GM23248 (cell line): Measurements from ENCODE around the gene REPS2. TPM values are rescaled to one million over a fixed set of nuclear protein-coding genes. Genes with fewer than 3 reads are reported as not detected.

Source experiments
- DNase-seq: peaks from one replicate; pipeline ENCODE4 v3.0.0-alpha.2; 2015
- H2AFZ ChIP-seq: fragments of 200-600 bp; sonication (generic); 2 replicates; pipeline ENCODE4 v1.6.1; 2016; ENCODE audit warnings: antibody characterized with exemption
- H3F3A ChIP-seq: fragments of 200-600 bp; sonication (generic); 2 replicates; pipeline ENCODE4 v1.6.1; 2016; ENCODE audit warnings: mild to moderate bottlenecking, antibody characterized with exemption, mixed run types; ENCODE audit not compliant: insufficient read depth
- H3K27ac ChIP-seq: fragments of 200-600 bp; sonication (generic); 2 replicates; pipeline ENCODE4 v1.5.1; 2016; ENCODE audit warnings: mild to moderate bottlenecking
- H3K27me3 ChIP-seq: fragments of 200-600 bp; sonication (generic); replicated peaks from 2 replicates; pipeline ENCODE4 v1.6.1; 2016; ENCODE audit warnings: mild to moderate bottlenecking; ENCODE audit not compliant: insufficient read depth
- H3K36me3 ChIP-seq: fragments of 200-600 bp; sonication (generic); 2 replicates; pipeline ENCODE4 v1.6.1; 2016; ENCODE audit warnings: low read depth, mild to moderate bottlenecking
- H3K4me1 ChIP-seq: fragments of 200-600 bp; sonication (generic); 2 replicates; pipeline ENCODE4 v1.6.1; 2016; ENCODE audit warnings: mild to moderate bottlenecking; ENCODE audit not compliant: insufficient read depth
- H3K4me2 ChIP-seq: fragments of 200-600 bp; sonication (generic); one replicate; pipeline ENCODE4 v1.6.1; 2016; ENCODE audit warnings: mild to moderate bottlenecking; ENCODE audit not compliant: unreplicated experiment
- H3K4me3 ChIP-seq: fragments of 200-600 bp; sonication (generic); 2 replicates; pipeline ENCODE4 v1.5.1; 2016; ENCODE audit warnings: mild to moderate bottlenecking
- H3K79me2 ChIP-seq: fragments of 200-600 bp; sonication (generic); 2 replicates; pipeline ENCODE4 v1.6.1; 2016; ENCODE audit warnings: mild to moderate bottlenecking; ENCODE audit not compliant: insufficient read depth
- H3K9ac ChIP-seq: fragments of 200-600 bp; sonication (generic); 2 replicates; pipeline ENCODE4 v1.6.1; 2016; ENCODE audit warnings: mild to moderate bottlenecking
- H3K9me2 ChIP-seq: fragments of 200-600 bp; sonication (generic); 2 replicates; pipeline ENCODE4 v1.6.1; 2016; ENCODE audit warnings: mixed run types, mild to moderate bottlenecking, moderate library complexity; ENCODE audit not compliant: insufficient read depth
- H3K9me3 ChIP-seq: fragments of 200-600 bp; sonication (generic); one replicate; pipeline ENCODE4 v1.6.1; 2017; ENCODE audit warnings: low read depth
- H4K20me1 ChIP-seq: fragments of 200-600 bp; sonication (generic); 2 replicates; pipeline ENCODE4 v1.6.0; 2016; ENCODE audit not compliant: insufficient read depth
- EZH2 ChIP-seq: fragments of 200-600 bp; sonication (generic); IDR thresholded peaks from 2 replicates; pipeline ENCODE4 v1.6.1; 2018; ENCODE audit warnings: antibody characterized with exemption, mild to moderate bottlenecking; ENCODE audit not compliant: insufficient read depth, poor library complexity, severe bottlenecking
- EZH2phosphoT487 ChIP-seq: fragments of 200-600 bp; sonication (generic); IDR thresholded peaks from 2 replicates; pipeline ENCODE4 v1.6.1; 2018; ENCODE audit warnings: antibody characterized with exemption, moderate library complexity, mild to moderate bottlenecking, low read depth; ENCODE audit not compliant: insufficient read depth
- WGBS, 2 experiments: methylation state at CpG; one replicate each; pipeline ENCODE4 v1.1.6; 2015 to 2017; ENCODE audit warnings: low lambda C conversion rate in 2 of 2, low coverage in 1 of 2; ENCODE audit errors: missing lambda C conversion rate in 2 of 2; 5-methylcytosine and 5-hydroxymethylcytosine counted together
- in situ Hi-C: fragments of 300-500 bp; cut with MboI; formaldehyde crosslinking; loops from 2 replicates; pipeline ENCODE4 v1.15.0; 2020
- polyA plus RNA-seq: library from polyadenylated mRNA; unstranded; fragments of >200 nt; fragmentation: Nextera tagmentation; extraction: Ambion mirVana; gene quantifications from 2 replicates; pipeline ENCODE4 v1.2.1, GENCODE V29; 2016
- total RNA-seq: library from RNA; depleted of rRNA; stranded (reverse); fragments of >200 nt; shearing (Covaris generic); gene quantifications from 2 replicates; pipeline ENCODE4 v1.2.3, GENCODE V29; 2014

REPS2 gene
- total and polyA plus RNA-seq, 2 experiments from 2014 or later, result 0.03 to 0.11 TPM

GRCh38 chrX:16914058-16914457, 32.4 kb upstream of the REPS2 start:
- Histone ChIP-seq H3K27ac (no peak overlapping the region), H3K9me3 (no peaks in the 10 kb centered on the region), H3K4me3 (no peak overlapping the region), H3F3A (no peaks in the 10 kb centered on the region), H4K20me1 (no peaks in the 10 kb centered on the region), H2AFZ (no peak overlapping the region), H3K79me2 (no peaks in the 10 kb centered on the region), H3K9ac (no peak overlapping the region), H3K4me1 (no peaks in the 10 kb centered on the region), H3K36me3 (no peaks in the 10 kb centered on the region), H3K27me3 (no peaks in the 10 kb centered on the region), H3K9me2 (no peaks in the 10 kb centered on the region), H3K4me2 (no peak overlapping the region)
- TF ChIP-seq EZH2phosphoT487 (no peak), EZH2 (no peak)
- peak; percentile 34 for DNase-seq
- 0 to 14% methylated on average over 3 of the region's 3 CpGs for WGBS, 2 experiments
- in situ Hi-C loops, result no loop called here

- H3K36me3 ChIP-seq, result no peaks in the 10 kb centered on the region
- H3K4me1 ChIP-seq, result no peaks in the 10 kb centered on the region
- no peak overlapping the region for H3K27ac ChIP-seq
- H3K79me2 ChIP-seq, result no peaks in the 10 kb centered on the region
- no peak overlapping the region for H3K4me2 ChIP-seq
- in situ Hi-C loops, result no loop called here
- H3K4me3 ChIP-seq, result no peak overlapping the region
- no peak overlapping the region for H3K9ac ChIP-seq
- H2AFZ ChIP-seq, result no peak overlapping the region
- H3K9me3 ChIP-seq, result no peaks in the 10 kb centered on the region
- WGBS, 2 experiments, result 63 to 78% methylated on average over 1 to 5 of the region's 5 CpGs
- DNase-seq, result no peak
- no peak for TF ChIP-seq EZH2
- TF ChIP-seq EZH2phosphoT487, result no peak
- H3K9me2 ChIP-seq, result no peaks in the 10 kb centered on the region
- no peaks in the 10 kb centered on the region for H4K20me1 ChIP-seq
- no peaks in the 10 kb centered on the region for H3F3A ChIP-seq
- no peaks in the 10 kb centered on the region for H3K27me3 ChIP-seq
These were observed 29.9 kb upstream of the REPS2 start for GRCh38 chrX:16916561-16916960.

DNA sequence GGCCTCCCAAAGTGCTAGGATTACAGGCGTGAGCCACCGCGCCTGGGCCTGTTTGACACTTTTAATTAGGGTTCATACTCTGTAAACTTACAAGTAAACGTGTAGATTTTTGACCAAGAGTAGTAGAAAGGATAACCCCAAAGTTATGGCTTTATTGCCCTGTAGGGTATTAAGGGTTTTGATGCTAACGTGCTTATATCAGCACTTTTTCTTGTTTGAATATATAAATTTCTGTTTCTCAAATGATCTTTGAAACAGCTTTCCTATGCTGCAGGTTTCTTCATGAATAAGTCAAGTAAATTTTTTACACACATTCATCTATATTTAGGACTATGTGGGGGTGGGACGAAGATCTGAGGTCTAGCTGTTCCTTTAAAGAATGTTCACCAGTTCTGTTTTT, 29.3 kb upstream of the REPS2 start:
- Histone ChIP-seq H3F3A (no peaks in the 10 kb centered on the region), H3K9ac (no peak overlapping the region), H3K9me3 (no peaks in the 10 kb centered on the region), H3K27me3 (no peaks in the 10 kb centered on the region), H3K36me3 (no peaks in the 10 kb centered on the region), H3K4me1 (no peaks in the 10 kb centered on the region), H3K4me2 (no peak overlapping the region), H4K20me1 (no peaks in the 10 kb centered on the region), H3K27ac (no peak overlapping the region), H2AFZ (no peak overlapping the region), H3K9me2 (no peaks in the 10 kb centered on the region), H3K4me3 (no peak overlapping the region), H3K79me2 (no peaks in the 10 kb centered on the region)
- TF ChIP-seq EZH2 (no peak), EZH2phosphoT487 (no peak)
- WGBS, 2 experiments, result 79 to 81% methylated on average over 6 of the region's 6 CpGs
- in situ Hi-C loops, result no loop called here
- no peak for DNase-seq

DNA sequence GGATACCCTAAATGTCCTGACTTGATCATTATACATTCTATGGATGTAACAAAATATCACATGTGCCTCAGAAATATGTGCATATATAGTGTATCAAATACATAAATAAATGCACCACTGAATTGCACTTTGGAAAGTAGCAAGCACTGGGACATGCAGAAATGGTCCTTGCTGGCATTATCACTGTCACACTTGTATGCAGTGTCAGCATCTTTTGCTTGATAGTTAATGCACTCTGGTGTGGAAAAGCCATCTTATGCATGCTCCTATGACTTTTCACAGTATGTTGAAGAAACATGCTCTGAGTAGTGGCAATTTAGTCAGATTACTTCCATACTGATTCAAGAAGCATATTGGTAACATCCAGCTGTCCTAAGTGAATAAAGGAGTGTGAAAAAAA, 27.5 kb upstream of the REPS2 start:
- H3K36me3 ChIP-seq, result no peaks in the 10 kb centered on the region
- no peaks in the 10 kb centered on the region for H3K4me1 ChIP-seq
- in situ Hi-C loops, result no loop called here
- no peak for DNase-seq
- no peak overlapping the region for H3K27ac ChIP-seq
- H3K27me3 ChIP-seq, result no peaks in the 10 kb centered on the region
- no peaks in the 10 kb centered on the region for H3K79me2 ChIP-seq
- no peaks in the 10 kb centered on the region for H4K20me1 ChIP-seq
- no peaks in the 10 kb centered on the region for H3F3A ChIP-seq
- TF ChIP-seq EZH2 (no peak), EZH2phosphoT487 (no peak)
- no peak overlapping the region for H3K4me2 ChIP-seq
- H3K4me3 ChIP-seq, result no peak overlapping the region
- H3K9me2 ChIP-seq, result no peaks in the 10 kb centered on the region
- no peak overlapping the region for H2AFZ ChIP-seq
- no peak overlapping the region for H3K9ac ChIP-seq
- no peaks in the 10 kb centered on the region for H3K9me3 ChIP-seq

GRCh38 chrX:16920075-16920474, 26.4 kb upstream of the REPS2 start:
- Histone ChIP-seq H3K9me3 (no peaks in the 10 kb centered on the region), H2AFZ (no peak overlapping the region), H3K9ac (no peak overlapping the region), H3K9me2 (no peaks in the 10 kb centered on the region), H3K79me2 (no peaks in the 10 kb centered on the region), H3K4me1 (no peaks in the 10 kb centered on the region), H4K20me1 (no peaks in the 10 kb centered on the region), H3F3A (no peaks in the 10 kb centered on the region), H3K27me3 (no peaks in the 10 kb centered on the region), H3K36me3 (no peaks in the 10 kb centered on the region), H3K4me2 (no peak overlapping the region), H3K27ac (no peak overlapping the region), H3K4me3 (no peak overlapping the region)
- in situ Hi-C loops, result no loop called here
- no peak for DNase-seq
- TF ChIP-seq EZH2 (no peak), EZH2phosphoT487 (no peak)
